Endodermal cell (in vitro differentiated cells): Measurements from ENCODE around the gene PCMTD2. TPM values are rescaled to one million over a fixed set of nuclear protein-coding genes. Genes with fewer than 3 reads are reported as not detected.

Experiments used
- DNase-seq: peaks from one replicate; pipeline ENCODE4 v3.0.0-alpha.2; 2017
- H3K27ac ChIP-seq: 2 replicates; pipeline ENCODE4 v1.5.1; 2013; ENCODE audit warnings: mild to moderate bottlenecking, low read depth, low read length, moderate library complexity
- H3K27me3 ChIP-seq: 2 replicates; pipeline ENCODE4 v1.6.1; 2013; ENCODE audit warnings: mild to moderate bottlenecking, low read length, moderate library complexity; ENCODE audit not compliant: insufficient read depth, control insufficient read depth, poor library complexity, severe bottlenecking
- H3K36me3 ChIP-seq: 2 replicates; pipeline ENCODE4 v1.7.0; 2013; ENCODE audit warnings: mild to moderate bottlenecking, low read length, moderate library complexity; ENCODE audit not compliant: control insufficient read depth, insufficient read depth
- H3K4me1 ChIP-seq: one replicate; pipeline ENCODE4 v1.7.0; 2013; ENCODE audit warnings: low read length; ENCODE audit not compliant: control insufficient read depth, insufficient read depth
- H3K4me3 ChIP-seq: 2 replicates; pipeline ENCODE4 v1.5.1; 2013; ENCODE audit warnings: mild to moderate bottlenecking, low read length, moderate library complexity
- H3K9ac ChIP-seq: 2 replicates; pipeline ENCODE4 v1.6.1; 2013; ENCODE audit warnings: mild to moderate bottlenecking, low read length, moderate library complexity; ENCODE audit not compliant: poor library complexity, severe bottlenecking; ENCODE audit errors: extremely low read depth
- H3K9me3 ChIP-seq: 2 replicates; pipeline ENCODE4 v1.6.1; 2013; ENCODE audit warnings: mild to moderate bottlenecking, low read length, moderate library complexity; ENCODE audit not compliant: control insufficient read depth
- H3K27ac Mint-ChIP-seq: 2 replicates; pipeline ENCODE4 v1.8.0; 2020; ENCODE audit warnings: mixed read lengths
- H3K27me3 Mint-ChIP-seq: 2 replicates; pipeline ENCODE4 v1.8.0; 2021; ENCODE audit warnings: mild to moderate bottlenecking, mixed read lengths; ENCODE audit not compliant: insufficient read depth
- H3K36me3 Mint-ChIP-seq: 2 replicates; pipeline ENCODE4 v1.8.0; 2020; ENCODE audit warnings: low read depth, mixed read lengths
- H3K4me1 Mint-ChIP-seq: 2 replicates; pipeline ENCODE4 v1.8.0; 2020; ENCODE audit warnings: mixed read lengths
- H3K4me3 Mint-ChIP-seq: 2 replicates; pipeline ENCODE4 v1.8.0; 2020; ENCODE audit warnings: mild to moderate bottlenecking, moderate library complexity, mixed read lengths
- H3K9me3 Mint-ChIP-seq: 2 replicates; pipeline ENCODE4 v1.8.0; 2020; ENCODE audit warnings: mild to moderate bottlenecking, mixed read lengths
- WGBS, 2 experiments: methylation state at CpG; one replicate each; pipeline versions ENCODE4 v1.1.5 to v1.1.7; 2013; ENCODE audit warnings: missing lambda C conversion rate in 2 of 2, mixed read lengths in 1 of 2; ENCODE audit not compliant: insufficient coverage in 1 of 2, insufficient read length in 1 of 2; 5-methylcytosine and 5-hydroxymethylcytosine counted together
- total RNA-seq, 2 donors: library from RNA; stranded (reverse); fragmentation: NEBNext Ultra II Directional in 1 of 2; extraction: Animal tissue kit (Norgen Biotek cat#: 25700) in 1 of 2; gene quantifications; 2 replicates in 1 of 2; 3 replicates in 1 of 2; pipeline ENCODE4 v1.2.1, GENCODE V29; 2021
- TF ChIP-seq, protein P1 (sequence below): fragments of 200-600 bp; sonication (generic); conservative IDR thresholded peaks from 2 replicates; pipeline ENCODE4 v1.5.0; 2021; ENCODE audit warnings: antibody characterized with exemption, mild to moderate bottlenecking

The PCMTD2 gene
- total RNA-seq, 2 donors from 2014 or later, result 145 to 158 TPM

DNA sequence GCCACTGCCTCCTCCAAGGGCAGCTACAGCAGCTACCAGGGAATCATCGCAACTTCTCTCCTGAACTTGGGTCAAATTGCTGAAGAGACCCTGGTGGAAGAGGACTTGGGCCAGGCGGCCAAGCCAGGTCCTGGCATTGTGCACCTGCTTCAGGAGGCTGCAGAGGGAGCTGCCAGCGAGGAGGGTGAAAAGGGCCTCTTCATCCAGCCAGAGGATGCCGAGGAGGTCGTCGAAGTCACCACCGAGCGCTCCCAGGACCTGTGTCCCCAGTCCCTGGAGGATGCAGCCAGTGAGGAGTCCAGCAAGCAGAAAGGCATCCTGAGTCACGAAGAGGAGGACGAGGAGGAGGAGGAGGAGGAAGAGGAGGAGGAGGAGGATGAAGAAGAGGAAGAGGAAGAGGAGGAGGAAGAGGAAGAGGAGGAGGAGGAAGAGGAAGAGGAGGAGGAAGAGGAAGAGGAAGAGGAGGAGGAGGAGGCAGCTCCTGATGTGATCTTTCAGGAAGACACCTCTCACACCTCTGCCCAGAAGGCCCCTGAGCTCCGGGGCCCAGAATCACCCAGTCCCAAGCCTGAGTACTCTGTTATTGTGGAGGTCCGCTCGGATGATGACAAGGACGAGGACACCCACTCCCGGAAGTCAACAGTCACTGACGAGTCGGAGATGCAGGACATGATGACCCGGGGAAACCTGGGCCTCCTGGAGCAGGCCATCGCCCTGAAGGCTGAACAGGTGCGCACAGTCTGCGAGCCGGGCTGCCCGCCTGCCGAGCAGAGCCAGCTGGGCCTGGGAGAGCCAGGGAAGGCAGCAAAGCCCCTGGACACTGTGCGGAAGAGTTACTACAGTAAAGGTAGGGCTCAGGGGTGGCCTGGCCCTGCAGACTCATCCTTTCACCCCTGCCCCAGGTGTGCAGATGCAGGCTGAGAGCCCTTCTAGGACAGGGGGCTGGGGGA, 47.6 kb upstream of the PCMTD2 start:
- Histone ChIP-seq H3K27me3 (peaks cover 6% of the 10 kb centered on the region), H3K4me3 (no peak overlapping the region), H3K4me1 (no peaks in the 10 kb centered on the region), H3K9ac (no peak overlapping the region), H3K9me3 (no peaks in the 10 kb centered on the region), H3K36me3 (no peaks in the 10 kb centered on the region), H3K27ac (no peak overlapping the region)
- Mint-ChIP-seq H3K27ac (no peak overlapping the region), H3K27me3 (peaks cover 3% of the 10 kb centered on the region), H3K4me1 (no peaks in the 10 kb centered on the region), H3K36me3 (peaks cover 6% of the 10 kb centered on the region), H3K4me3 (no peak overlapping the region), H3K9me3 (no peaks in the 10 kb centered on the region)
- DNase-seq, result no peak
- TF ChIP-seq, protein P1, sequence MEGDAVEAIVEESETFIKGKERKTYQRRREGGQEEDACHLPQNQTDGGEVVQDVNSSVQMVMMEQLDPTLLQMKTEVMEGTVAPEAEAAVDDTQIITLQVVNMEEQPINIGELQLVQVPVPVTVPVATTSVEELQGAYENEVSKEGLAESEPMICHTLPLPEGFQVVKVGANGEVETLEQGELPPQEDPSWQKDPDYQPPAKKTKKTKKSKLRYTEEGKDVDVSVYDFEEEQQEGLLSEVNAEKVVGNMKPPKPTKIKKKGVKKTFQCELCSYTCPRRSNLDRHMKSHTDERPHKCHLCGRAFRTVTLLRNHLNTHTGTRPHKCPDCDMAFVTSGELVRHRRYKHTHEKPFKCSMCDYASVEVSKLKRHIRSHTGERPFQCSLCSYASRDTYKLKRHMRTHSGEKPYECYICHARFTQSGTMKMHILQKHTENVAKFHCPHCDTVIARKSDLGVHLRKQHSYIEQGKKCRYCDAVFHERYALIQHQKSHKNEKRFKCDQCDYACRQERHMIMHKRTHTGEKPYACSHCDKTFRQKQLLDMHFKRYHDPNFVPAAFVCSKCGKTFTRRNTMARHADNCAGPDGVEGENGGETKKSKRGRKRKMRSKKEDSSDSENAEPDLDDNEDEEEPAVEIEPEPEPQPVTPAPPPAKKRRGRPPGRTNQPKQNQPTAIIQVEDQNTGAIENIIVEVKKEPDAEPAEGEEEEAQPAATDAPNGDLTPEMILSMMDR, result no peak
- WGBS, 2 experiments, result 92 to 96% methylated on average over 20 to 25 of the region's 25 CpGs

DNA sequence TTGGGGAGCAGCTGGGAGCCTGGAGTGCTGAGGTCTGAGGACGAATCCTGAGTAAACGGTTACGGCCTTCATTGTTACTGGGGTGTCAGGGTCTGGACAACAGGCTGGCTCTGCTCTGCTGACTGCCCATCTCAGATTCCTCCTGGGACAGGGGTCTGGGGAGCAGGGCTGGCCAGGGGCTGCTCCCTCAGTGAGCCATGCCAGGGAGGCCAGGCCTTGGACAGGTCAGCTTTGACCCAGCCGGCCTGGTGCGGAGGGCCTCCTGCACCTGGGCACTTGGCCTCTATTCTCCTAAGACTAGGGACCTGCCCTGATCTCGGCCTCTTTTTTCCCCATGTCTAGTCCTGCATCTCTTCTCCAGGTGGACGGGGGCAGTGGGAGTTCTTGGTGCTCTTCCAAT, 46.4 kb upstream of the PCMTD2 start:
- no peak overlapping the region for H3K4me3 Mint-ChIP-seq
- Histone ChIP-seq H3K27me3 (peaks cover 19% of the 10 kb centered on the region), H3K9me3 (no peaks in the 10 kb centered on the region), H3K27ac (no peak overlapping the region), H3K4me1 (no peaks in the 10 kb centered on the region), H3K4me3 (no peak overlapping the region), H3K9ac (no peak overlapping the region), H3K36me3 (no peaks in the 10 kb centered on the region)
- no peak overlapping the region for H3K27ac Mint-ChIP-seq
- peaks cover 11% of the 10 kb centered on the region for H3K27me3 Mint-ChIP-seq
- no peaks in the 10 kb centered on the region for H3K9me3 Mint-ChIP-seq
- TF ChIP-seq, protein P1, result no peak
- no peak for DNase-seq
- 94 to 95% methylated on average over 3 to 7 of the region's 7 CpGs for WGBS, 2 experiments
- no peaks in the 10 kb centered on the region for H3K4me1 Mint-ChIP-seq
- H3K36me3 Mint-ChIP-seq, result peaks cover 6% of the 10 kb centered on the region

DNA sequence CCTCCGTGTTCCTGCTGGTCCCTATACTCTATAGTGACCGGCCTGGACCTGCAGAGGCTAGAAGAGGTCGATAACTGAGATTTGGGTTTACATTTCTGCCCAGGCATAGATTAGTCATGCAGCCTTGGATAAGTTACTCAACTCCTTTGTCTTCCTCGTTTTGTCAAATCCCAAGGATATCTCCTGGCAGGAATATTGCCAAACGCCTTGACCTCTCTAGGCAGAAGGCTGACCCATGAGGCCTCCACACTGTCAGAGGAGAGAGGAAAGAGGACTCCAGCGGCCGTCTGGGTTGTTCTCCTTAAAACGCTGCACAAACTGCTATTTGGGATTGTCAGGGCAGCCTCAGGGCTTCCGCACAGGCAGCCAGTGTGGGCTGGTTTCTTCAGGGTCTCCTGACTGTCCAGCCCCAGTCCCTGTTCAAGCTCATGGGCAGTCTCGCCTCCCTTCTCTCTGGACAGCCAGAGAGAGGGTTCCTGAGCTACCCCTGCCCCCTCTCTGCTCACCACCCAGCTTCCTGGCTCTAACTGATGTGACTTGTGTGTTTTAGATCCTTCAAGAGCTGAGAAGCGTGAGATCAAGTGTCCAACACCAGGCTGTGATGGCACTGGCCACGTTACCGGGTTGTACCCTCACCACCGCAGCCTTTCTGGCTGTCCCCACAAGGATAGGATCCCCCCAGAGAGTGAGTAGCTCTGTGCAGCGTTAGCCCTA, 44.7 kb upstream of the PCMTD2 start:
- H3K9ac ChIP-seq, result no peak overlapping the region
- Mint-ChIP-seq H3K27ac (no peak overlapping the region), H3K36me3 (peaks cover 6% of the 10 kb centered on the region), H3K9me3 (no peaks in the 10 kb centered on the region), H3K4me3 (no peak overlapping the region), H3K27me3 (peaks cover 16% of the 10 kb centered on the region), H3K4me1 (peaks cover 12% of the 10 kb centered on the region)
- peaks cover 23% of the 10 kb centered on the region for H3K27me3 ChIP-seq
- no peaks in the 10 kb centered on the region for H3K9me3 ChIP-seq
- no peaks in the 10 kb centered on the region for H3K36me3 ChIP-seq
- H3K4me1 ChIP-seq, result peaks cover 10% of the 10 kb centered on the region
- 89 to 90% methylated on average over 10 to 15 of the region's 15 CpGs for WGBS, 2 experiments
- TF ChIP-seq, protein P1, result no peak
- H3K4me3 ChIP-seq, result no peak overlapping the region
- no peak for DNase-seq
- no peak overlapping the region for H3K27ac ChIP-seq
